NAMALWA (cell line): Measurements from ENCODE around the gene AGPAT3.

Source experiments
- DNase-seq: peaks from one replicate; pipeline ENCODE4 v3.0.0-alpha.2; 2015; ENCODE audit warnings: low spot score

Gene AGPAT3

GRCh38 chr21:43907751-43908150, 42.7 kb downstream of the AGPAT3 start:
- no peak for DNase-seq

GRCh38 chr21:43908167-43908566, 43.1 kb downstream of the AGPAT3 start:
- no peak for DNase-seq

GRCh38 chr21:43909741-43910400, 44.8 kb downstream of the AGPAT3 start:
- DNase-seq, result no peak

DNA sequence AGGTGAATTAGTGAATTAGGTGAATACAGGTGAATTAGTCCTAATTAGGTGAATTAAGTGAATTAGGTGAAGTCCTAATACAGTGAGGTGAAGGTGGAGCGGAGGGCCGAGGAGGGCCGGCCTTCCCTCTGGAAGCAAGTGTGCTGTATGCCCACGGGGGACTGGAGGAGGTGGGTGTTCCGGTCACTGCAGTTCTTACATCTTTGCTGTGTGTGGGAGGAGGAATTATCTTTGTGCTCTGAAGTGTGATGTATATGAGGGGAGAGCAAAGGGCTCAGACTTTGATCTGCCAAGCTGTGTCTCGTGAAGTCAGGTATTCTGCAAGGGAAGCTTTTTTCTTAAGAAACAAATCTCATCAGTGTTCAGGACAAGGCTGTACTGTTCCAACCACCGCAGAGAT, 45.4 kb downstream of the AGPAT3 start:
- no peak for DNase-seq

- no peak for DNase-seq
These were observed 46.3 kb downstream of the AGPAT3 start for GRCh38 chr21:43911015-43911934.

- DNase-seq, result no peak
These were observed 47.0 kb downstream of the AGPAT3 start for GRCh38 chr21:43911935-43912487.

DNA sequence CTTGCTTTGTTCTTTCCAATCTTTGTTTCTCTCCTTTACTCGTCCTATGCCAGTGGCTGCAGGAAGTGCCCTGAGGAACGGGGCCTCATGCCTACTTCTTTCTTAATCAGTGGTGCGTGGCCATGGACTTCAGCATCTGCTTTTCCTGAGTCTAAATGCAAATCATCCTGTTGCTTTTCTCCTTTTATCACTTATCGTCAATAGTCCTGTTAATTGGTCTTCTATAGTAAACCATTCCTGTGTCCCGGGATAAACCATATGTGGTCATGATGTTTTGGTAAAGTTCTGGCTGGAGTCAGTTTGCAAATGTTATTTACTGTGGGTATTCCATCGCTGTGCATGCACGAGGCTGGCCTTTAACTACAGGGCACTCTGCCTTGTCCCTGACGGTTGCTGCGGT, 47.5 kb downstream of the AGPAT3 start:
- no peak for DNase-seq

DNA sequence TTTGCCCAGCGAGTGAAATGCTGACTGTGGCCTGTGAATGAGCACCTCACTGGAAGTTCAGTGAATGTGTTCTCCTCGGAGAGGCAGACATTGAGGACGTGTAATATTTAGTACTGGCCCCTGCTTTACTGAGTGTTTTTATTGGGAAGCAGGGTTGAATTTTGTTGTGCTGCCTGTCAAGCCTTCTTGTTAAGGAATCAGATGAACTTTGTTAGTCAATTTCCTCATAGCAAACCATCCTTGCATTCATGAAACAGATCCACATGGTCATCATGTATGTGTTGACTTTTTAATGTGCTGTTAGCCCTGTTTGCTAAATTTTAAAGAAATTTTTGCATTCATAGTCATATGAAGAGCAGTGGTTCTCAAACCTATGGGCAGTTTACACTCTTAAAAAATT, 47.9 kb downstream of the AGPAT3 start:
- no peak for DNase-seq

- no peak for DNase-seq
These were observed 48.9 kb downstream of the AGPAT3 start for GRCh38 chr21:43913928-43914327.

- no peak for DNase-seq
These were observed 51.1 kb downstream of the AGPAT3 start for GRCh38 chr21:43916076-43916475.

GRCh38 chr21:43916691-43917514, 51.9 kb downstream of the AGPAT3 start:
- peak; percentile 20 for DNase-seq

- no peak for DNase-seq
These were observed 52.7 kb downstream of the AGPAT3 start for GRCh38 chr21:43917515-43918384.

GRCh38 chr21:43918385-43918947, 53.4 kb downstream of the AGPAT3 start:
- no peak for DNase-seq

- no peak for DNase-seq
These were observed 54.3 kb downstream of the AGPAT3 start for GRCh38 chr21:43919283-43919682.

- no peak for DNase-seq
These were observed 55.1 kb downstream of the AGPAT3 start for GRCh38 chr21:43919871-43920801.

- DNase-seq, result no peak
These were observed 56.6 kb downstream of the AGPAT3 start for GRCh38 chr21:43921571-43921978.

- DNase-seq, result no peak
These were observed 57.2 kb downstream of the AGPAT3 start for GRCh38 chr21:43921979-43922945.

DNA sequence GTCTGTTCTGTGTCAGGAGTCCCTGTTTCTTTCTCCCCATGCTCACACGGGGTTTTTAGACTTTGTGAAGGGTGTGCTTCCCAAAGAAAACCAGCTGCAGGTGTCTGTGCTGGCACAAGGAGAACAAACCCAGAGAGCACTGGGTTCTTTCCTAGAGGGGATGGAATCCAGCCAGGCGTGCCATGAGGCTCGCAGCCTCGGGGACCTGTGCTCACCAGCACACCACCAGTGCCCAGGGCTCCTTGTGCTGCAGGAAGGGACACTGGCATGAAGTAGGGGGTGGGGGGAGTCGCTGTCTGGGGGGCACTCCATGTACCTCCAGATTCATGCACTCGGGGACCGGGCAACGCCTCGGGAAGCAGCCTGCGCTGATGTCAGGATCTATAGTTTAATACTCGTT, 57.9 kb downstream of the AGPAT3 start:
- DNase-seq, result no peak

GRCh38 chr21:43923391-43923790, 58.4 kb downstream of the AGPAT3 start:
- no peak for DNase-seq
